T-helper 2 cell (primary cell): Measurements from ENCODE around the gene CPEB3.
"Not testable (repeated sequence)": the region's sequence is repeated elsewhere in the genome, so short reads cannot be mapped to it uniquely, and the experiment has no call there.

Experiments used
- DNase-seq, 5 experiments: peaks; one replicate each; pipeline versions ENCODE4 v3.0.0 to v3.0.0-alpha.2; 2012 to 2022

CPEB3 gene

DNA sequence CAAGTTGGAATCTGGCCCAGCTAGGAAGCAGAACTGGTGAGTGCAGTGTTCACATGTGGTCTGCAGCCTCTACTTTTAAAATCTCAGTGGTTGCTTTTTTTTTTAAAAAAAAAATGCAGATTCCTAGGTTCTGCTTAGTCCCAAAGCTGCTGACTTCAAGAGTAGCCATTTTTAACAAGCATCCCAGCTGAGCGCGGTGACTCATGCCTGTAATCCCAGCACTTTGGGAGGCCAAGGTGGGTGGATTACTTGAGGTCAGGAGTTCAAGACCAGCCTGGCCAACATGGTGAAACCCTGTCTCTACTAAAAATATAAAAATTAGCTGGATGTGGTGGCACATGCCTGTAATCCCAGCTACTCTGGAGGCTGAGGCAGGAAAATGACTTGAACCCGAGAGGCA is 265.5 kb downstream of the CPEB3 start:
- DNase-seq: not testable (repeated sequence)

DNA sequence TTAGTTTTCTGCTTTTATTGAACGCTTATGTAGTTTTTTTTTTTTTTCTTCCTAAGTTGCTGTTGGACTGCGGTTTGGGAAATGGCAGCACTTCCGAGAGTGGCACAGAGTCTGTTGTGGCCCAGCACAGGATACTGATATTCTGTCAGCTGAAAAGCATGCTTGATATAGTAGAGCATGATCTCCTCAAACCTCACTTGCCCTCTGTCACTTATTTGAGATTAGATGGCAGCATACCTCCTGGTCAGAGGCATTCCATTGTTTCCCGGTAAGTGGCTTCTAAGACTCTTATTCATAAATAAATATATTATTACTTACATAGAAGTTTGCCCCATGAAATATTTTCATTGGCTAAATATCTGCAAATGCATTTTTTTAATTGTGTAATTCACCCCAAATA is 266.2 kb downstream of the CPEB3 start:
- DNase-seq: no peak

DNA sequence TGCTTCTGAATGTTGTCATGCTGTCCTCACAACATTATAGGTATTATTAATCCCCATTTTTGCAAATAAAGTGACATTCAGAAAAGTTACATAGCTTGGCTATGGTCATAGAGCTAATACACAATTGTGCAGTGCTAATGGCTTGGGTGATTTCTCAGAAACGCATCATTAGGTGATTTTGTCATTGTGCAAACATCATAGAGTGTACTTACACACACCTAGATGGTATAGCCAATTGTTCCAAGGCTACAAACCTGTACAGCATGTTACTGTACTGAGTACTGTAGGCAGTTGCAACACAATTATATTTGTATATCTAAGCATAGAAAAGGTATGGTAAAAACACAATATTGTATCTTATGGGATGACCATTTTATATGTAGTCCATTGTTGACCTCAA is 276.3 kb downstream of the CPEB3 start:
- no peak for DNase-seq

DNA sequence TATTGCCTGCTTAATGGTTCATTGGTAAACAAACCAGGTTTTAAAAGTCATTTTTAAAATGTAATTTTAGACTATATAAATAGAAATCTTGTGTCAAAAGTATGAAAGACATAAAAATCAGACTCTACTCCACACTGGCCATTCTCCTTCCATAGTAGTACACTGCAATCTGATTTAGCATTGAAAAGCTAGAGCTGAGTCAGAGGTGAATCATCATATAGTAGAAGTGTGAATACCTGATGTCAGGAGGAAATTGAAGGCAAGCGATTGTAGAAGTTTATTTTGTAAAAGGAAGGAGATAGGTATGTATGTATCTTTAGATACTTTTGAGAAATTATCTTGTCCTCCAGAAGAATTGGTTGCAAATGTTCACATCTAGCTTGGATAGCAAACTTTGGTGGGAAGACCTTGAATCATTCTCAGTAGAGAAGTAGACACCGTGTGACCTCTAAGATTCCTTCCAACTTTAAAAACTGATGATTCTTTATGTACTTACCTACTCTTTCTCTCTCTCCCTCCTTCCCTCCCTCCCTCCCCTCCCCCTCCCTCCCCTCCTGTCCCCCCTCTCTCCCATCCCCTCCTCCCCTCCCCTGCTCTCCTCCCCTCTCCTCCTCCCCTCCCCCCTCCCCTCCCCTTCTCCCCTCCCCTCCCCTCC is 279.2 kb downstream of the CPEB3 start:
- peak in 1 of 5 experiments; percentile 26 for DNase-seq

DNA sequence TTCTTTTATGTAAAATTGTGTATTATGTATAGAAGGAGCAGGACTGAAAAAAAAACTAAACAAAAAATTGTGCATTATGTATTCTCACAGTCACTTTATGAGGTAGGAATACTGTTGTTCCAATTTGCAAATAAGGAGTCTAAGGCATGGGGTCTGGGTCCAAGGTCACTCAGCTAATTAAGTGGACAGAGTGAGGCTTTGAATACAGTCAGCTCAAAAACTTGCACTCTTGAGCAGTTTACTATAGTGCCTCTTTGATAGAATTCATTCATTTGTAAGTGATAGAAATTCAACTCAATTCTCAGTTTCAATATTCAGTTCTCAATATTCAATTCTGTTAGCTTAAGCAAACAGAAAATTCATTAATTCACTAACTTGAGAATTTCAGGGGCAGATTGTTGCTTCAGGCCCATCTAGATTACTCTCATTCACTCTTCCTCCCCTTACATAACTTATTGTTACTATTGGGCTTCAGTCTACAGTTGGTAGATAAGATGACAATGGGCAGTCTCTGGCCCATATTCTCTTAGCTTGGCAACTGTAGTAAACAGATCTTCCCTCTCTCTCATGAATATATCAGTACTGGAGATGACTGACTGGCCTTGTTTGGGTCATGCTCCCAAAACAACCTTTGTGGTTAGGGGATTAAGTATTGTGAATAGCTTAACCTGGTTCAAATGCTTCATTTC is 280.7 kb downstream of the CPEB3 start:
- DNase-seq: no peak

- DNase-seq: no peak
These were observed 281.4 kb downstream of the CPEB3 start for GRCh38 chr10:92009445-92009844.

DNA sequence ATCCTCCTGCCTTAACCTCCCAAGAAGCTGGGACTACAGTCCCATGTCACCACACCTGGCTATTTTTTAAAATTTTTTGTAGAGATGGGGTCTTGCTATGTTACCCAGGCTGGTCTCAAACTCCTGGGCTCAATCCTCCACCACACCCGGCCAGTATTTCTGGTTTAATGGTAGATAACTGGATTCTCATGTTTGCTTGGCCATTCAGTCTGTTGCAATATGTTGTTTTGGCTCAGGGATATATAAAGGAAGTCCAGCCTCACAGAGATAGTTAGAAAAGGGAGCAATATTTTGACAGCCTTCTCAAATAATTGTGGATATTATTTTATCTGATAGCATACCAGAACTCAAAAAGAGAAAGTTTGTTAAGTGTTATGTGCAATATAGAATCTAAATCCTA is 284.9 kb downstream of the CPEB3 start:
- no peak for DNase-seq

- DNase-seq: no peak
These were observed 287.6 kb downstream of the CPEB3 start for GRCh38 chr10:92003258-92003657.

DNA sequence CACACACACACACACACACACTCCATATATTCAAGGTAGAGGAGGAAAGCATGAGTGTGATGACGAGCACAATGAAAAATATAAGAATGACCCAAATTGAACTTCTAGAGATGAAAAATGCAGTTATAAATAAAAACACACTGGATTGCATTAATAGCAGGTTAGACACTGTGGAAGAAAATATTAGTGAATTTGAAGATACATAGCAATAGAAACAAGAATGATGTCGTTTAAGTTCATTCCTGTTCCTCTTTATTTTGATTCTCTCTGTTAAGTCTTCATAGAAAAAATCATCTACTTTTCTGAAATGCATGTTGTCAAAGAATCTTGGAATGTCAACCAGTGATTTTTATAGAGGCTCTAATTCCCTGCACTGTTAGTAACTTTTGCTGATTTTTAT is 288.9 kb downstream of the CPEB3 start:
- DNase-seq: no peak

GRCh38 chr10:92001581-92001980 is 289.3 kb downstream of the CPEB3 start:
- DNase-seq: no peak
